Activated naive CD4-positive, alpha-beta T cell treated with anti-CD3 and anti-CD28 coated beads, Interleukin-2, amount 10 ng/mL, durations not matched to agents 7 days and 5 days (primary cell): ENCODE measurements around the gene OR52A1.

ENCODE experiments used
- CTCF ChIA-PET: fragments of 350-600 bp; sonication (Branson Sonifier 250); formaldehyde crosslinking; loops from one replicate; lab custom pipeline; 2021; ENCODE audit warnings: antibody characterized with exemption; lab: Charles Lee
- DNase-seq: peaks from one replicate; pipeline ENCODE4 v3.0.0-alpha.2; 2020
- H3K27ac Mint-ChIP-seq: one replicate; pipeline ENCODE4 v1.8.0; 2021; ENCODE audit warnings: mild to moderate bottlenecking, moderate library complexity, mixed read lengths
- H3K27me3 Mint-ChIP-seq: one replicate; pipeline ENCODE4 v1.8.0; 2021; ENCODE audit warnings: mild to moderate bottlenecking, mixed read lengths
- H3K36me3 Mint-ChIP-seq: one replicate; pipeline ENCODE4 v1.8.0; 2021; ENCODE audit warnings: mixed read lengths
- H3K4me1 Mint-ChIP-seq: one replicate; pipeline ENCODE4 v1.8.0; 2021; ENCODE audit warnings: mixed read lengths
- H3K4me3 Mint-ChIP-seq: one replicate; pipeline ENCODE4 v1.8.0; 2021; ENCODE audit warnings: mild to moderate bottlenecking, moderate library complexity, mixed read lengths
- H3K9me3 Mint-ChIP-seq: one replicate; pipeline ENCODE4 v1.8.0; 2021; ENCODE audit warnings: mixed read lengths

OR52A1 gene

DNA sequence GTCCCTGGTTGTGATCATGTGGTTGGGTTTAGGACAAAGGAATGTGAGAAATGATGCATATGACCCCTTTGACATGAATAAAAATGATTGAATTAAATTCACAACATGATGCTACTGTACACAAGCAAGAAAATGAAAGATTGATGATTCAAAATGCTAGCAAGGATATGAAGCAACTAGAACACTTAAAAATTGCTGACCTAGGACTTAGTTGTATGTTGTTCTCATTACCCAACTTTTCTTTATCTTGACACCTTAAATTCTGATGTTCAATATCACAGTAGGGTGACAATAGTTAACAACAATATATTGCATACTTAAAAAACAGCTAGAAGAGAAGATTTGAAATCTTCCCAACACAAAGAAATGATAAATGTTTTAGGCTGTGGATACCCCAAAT is 37.0 kb downstream of the OR52A1 start:
- Mint-ChIP-seq H3K36me3 (no peaks in the 10 kb centered on the region), H3K27ac (no peak overlapping the region), H3K27me3 (no peaks in the 10 kb centered on the region), H3K4me1 (no peaks in the 10 kb centered on the region), H3K9me3 (no peaks in the 10 kb centered on the region), H3K4me3 (no peak overlapping the region)
- CTCF ChIA-PET, result no interaction called here
- DNase-seq, result no peak

DNA sequence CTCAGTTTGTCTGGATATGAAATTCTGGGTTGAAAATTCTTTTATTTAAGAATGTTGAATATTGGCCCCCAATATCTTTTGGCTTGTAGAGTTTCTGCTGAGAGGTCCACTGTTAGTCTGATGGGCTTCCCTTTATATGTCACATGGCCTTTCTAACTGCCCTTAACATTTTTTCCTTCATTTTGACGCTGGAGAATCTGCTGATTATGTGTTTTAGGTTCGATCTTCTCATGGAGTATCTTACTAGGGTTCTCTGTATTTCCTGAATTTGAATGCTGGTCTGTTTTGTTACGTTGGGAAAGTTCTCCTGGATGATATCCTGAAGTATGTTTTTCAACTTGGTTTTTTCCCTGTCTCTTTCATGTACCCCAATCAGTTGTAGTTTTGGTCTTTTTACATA is 39.2 kb downstream of the OR52A1 start:
- H3K27me3 Mint-ChIP-seq, result no peaks in the 10 kb centered on the region
- no peak overlapping the region for H3K4me3 Mint-ChIP-seq
- no peaks in the 10 kb centered on the region for H3K9me3 Mint-ChIP-seq
- CTCF ChIA-PET, result no interaction called here
- no peak for DNase-seq
- no peaks in the 10 kb centered on the region for H3K36me3 Mint-ChIP-seq
- no peak overlapping the region for H3K27ac Mint-ChIP-seq
- H3K4me1 Mint-ChIP-seq, result no peaks in the 10 kb centered on the region

DNA sequence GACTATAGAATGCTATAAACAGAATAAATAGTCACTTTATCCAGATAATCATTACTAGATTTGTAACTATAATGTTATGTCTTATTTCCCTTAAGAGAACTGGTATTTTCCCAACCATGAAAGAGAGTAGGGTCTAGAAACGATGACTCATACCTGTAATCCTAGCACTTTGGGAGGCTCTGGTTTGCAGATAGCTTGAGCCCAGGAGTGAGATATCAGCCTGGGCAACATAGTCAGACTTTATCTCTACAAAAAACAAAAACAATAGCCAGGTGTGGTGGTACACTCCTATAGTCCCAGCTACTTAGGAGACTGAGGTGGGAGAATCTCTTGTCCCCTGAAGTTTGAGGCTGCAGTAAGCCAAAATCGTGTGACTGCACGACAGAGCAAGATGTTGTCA is 47.3 kb downstream of the OR52A1 start:
- CTCF ChIA-PET, result no interaction called here
- DNase-seq, result no peak
- Mint-ChIP-seq H3K4me1 (no peaks in the 10 kb centered on the region), H3K9me3 (no peaks in the 10 kb centered on the region), H3K27ac (no peak overlapping the region), H3K4me3 (no peak overlapping the region), H3K27me3 (no peaks in the 10 kb centered on the region), H3K36me3 (no peaks in the 10 kb centered on the region)

DNA sequence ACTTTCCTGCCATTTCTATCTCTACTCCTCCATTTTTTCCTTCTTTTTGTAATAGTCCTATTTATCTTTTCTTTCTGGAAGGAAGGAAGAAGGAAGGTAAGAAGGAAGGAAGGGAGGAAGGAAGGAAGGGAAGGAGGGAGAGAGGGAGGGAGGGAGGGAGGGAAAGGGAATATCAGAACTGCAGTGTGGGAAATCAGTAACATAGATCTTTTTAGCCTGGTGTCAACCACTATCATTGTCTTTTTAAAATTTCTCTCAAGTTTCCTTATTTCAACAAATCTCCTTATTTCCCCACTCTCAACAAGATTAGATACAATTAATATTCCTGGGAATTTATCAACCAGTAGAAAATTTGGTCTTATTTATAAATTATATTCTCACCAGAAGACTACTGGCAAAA is 51.5 kb downstream of the OR52A1 start:
- Mint-ChIP-seq H3K36me3 (no peaks in the 10 kb centered on the region), H3K27me3 (no peaks in the 10 kb centered on the region), H3K9me3 (no peaks in the 10 kb centered on the region), H3K4me1 (no peaks in the 10 kb centered on the region), H3K4me3 (no peak overlapping the region), H3K27ac (no peak overlapping the region)
- no peak for DNase-seq
- CTCF ChIA-PET, result no interaction called here

DNA sequence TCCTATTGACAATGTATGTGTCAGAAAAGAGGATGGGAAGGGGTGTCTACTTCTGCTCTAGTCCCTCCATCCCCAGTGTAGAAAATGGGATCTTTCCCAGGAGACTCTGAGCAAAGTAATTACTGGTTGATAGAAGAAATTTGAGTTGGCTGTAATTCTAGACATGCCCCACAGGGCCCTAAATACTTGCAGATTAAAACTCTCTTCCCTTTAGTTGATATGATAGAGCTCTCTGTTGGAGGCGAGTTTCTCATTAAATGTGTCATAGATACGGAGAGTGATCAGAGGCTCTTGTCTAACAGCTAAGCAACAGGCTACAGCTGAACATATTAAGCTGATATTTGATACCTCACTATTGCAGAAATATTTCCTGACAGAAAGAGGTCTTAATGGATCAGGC is 52.3 kb downstream of the OR52A1 start:
- Mint-ChIP-seq H3K27me3 (no peaks in the 10 kb centered on the region), H3K4me1 (no peaks in the 10 kb centered on the region), H3K4me3 (no peak overlapping the region), H3K9me3 (no peaks in the 10 kb centered on the region), H3K27ac (no peak overlapping the region), H3K36me3 (no peaks in the 10 kb centered on the region)
- no peak for DNase-seq
- CTCF ChIA-PET, result no interaction called here

DNA sequence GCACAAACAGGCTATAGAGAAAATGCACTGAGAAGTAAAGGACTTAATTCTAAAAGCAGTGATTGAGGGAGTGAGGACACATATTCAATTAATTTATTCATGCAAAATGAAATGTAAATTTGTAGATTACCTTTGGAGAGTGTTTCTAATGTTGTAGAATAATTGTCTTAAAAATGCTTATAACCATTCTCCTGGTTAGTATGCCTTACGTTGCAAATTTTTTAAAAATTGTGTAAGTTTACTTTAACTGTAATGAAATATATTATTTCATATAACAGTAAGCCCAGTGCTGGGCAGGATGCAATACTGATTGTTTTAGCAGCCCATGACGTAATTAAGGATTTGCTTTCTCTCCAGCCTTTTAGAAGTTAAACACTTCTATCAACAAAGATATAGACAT is 58.5 kb downstream of the OR52A1 start:
- CTCF ChIA-PET, result no interaction called here
- Mint-ChIP-seq H3K27me3 (no peaks in the 10 kb centered on the region), H3K4me3 (no peak overlapping the region), H3K27ac (no peak overlapping the region), H3K36me3 (no peaks in the 10 kb centered on the region), H3K9me3 (no peaks in the 10 kb centered on the region), H3K4me1 (no peaks in the 10 kb centered on the region)
- no peak for DNase-seq
